ENCODE results near the gene PTPRZ1.

The PTPRZ1 gene

DNA sequence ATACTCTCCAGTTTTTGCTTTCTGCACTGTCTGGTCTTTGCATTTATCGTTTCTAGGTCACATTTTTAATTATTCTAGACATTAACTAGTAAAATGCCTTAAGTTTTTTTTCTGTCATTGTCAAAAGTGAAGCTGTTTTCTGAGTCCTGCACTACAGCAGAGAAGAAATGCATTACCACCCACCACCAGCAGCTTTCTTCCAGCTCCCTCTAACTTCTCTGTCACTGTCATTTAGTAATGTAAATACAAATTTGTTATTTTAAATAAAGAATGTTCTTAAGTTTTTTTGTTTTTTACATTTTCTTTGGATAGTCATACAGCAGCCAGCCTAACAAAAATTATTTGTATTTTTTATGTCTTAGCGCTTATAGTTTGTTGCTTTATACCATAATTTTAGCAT lies 18.8 kb downstream of the PTPRZ1 start:
- no peak for DNase-seq (ENCODE audit: low spot score)

DNA sequence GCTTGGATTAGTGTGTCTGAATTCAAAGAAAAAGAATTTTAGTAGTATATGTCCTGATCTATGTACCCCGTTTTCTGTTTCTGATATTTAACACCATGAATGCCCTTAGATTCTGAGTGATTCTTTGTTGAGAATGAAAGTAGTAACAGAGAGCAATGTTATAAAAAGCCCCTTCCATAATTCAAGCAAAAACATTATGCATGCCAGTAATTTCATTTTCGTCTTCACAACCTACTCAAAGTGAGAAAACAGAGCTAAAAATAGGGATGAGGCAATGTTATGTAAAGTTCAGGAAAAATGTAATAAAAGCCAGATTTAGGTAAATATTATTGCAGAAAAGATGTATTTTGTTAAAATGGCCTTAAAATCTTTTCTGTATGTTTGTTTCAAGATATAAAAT lies 28.1 kb downstream of the PTPRZ1 start:
- no peak for DNase-seq (ENCODE audit: low spot score)

DNA sequence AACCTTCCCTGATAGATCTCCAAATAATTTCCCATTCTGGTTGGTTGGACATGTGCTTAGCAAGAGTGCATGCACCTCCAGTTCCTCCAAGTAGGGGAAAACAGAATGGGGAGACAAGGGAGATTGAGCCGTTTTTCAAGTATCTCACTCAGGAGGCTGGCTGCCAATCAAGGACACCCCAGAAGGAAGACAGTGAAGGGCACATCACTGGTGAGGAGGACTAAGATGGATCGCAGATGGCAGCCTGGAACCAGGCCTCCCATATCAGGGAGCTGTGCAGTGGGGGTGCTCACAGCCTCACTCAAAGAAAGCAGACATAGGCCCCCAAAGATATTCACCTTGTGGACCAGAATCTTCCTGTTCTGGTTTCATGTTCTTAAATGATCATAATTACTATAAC lies 31.2 kb downstream of the PTPRZ1 start:
- no peak for DNase-seq (ENCODE audit: low spot score)

DNA sequence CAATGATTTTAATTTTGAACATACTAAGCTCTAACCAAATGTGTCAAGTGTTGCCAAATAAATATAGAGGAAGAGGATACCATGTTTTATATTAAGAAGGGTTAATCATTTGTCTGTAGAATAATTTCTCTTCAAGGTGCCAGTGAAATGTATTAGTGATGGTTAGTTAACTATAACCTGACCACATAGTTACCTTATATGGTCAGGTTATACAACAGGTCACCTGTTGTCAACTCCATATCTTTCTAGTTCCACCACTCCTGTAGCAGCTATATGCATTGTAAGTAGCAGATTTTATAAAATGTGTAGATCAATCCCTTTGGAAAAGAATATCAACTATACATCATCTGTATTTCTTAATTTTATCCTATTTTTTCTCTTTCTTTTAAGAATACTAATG lies 35.1 kb downstream of the PTPRZ1 start:
- DNase-seq (ENCODE audit: low spot score): no peak

DNA sequence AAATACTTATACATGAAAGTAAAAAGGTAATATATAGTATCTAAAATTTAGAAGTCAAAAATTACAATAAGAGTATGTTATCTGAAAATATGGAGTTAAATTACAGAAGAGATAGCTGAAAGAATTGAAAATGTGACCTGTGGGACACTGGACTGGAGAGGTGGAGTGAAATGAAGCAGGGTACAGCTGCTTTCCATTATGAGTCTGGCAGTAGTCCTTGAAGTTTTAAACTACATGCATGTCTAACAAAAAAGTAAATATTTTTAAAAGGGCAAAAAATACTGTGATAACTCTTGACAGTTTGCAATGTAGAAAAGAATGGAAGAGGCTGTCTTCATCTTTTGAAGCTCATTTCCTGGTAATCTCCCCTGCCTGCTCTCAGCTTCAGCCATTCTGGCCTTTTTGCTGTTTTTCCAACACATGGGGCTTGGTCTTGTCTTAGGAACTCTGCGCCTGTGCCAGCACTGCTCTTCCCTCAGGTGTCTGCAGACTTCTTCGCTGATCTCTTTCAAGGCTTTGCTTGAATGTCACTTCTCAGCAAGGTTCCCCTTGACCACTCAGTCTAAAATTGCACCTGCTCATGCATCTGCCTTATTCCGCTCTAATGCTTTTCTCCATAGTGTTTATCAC lies 36.9 kb downstream of the PTPRZ1 start:
- DNase-seq (ENCODE audit: low spot score): no peak

DNA sequence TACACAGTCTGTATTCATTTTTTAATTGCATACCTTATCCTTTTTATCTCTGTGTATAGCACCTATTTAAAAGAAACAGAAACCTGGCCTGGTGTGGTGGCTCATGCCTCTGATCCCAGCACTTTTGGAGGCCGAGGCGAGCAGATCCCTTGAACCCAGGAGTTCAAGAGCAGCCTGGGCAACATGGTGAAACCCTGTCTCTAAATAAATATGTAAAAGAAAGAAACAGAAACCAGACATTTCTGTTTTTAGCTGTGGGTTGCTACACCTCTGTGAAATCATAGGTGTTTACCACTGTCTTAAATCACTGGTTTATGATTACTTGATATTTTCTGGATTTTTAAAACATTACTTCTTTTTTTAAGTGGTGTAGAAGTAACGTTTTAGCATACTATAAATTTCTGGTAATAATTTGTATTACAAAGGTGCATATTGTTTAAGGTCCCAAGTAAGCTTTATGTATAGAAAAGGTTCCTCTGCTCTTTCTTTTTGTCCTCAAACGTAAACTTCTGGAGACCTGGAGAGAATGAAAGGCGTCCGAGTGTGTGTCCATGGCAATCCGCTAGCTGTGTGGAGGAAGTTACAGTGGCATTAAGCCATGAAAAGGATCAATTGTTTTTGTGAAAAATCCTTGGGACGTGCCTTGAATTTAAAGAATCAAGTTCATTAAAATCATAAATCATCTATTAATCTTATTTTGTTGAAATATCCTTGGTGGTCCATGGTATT lies 41.1 kb downstream of the PTPRZ1 start:
- no peak for DNase-seq (ENCODE audit: low spot score)

DNA sequence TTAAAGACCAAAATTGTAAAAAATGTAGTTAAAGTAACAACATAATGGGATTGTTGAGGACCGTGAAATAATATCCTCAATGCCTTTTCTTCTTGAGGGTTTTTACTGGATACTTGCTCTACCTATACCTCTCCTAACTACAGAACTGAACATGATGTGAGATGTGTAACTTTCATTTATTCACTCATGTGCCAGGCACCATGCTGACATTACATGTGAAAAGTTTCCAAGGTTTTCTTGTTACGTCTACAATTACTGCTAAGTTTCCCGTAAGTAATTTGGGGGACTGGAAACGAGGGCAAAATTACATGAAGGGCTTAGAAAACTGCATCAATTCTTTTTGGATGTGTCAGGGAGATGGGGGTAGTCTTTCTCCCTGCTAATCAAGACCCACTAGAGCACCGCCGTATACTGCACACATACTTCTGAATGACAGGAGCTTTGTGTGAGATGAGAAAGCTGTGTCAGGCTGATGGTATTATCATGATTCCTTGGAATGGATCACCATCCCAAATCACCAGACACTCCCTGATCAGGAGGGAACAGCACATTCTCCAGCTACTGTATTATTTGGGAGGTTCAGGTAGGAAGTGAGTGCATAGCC lies 41.8 kb downstream of the PTPRZ1 start:
- DNase-seq (ENCODE audit: low spot score): no peak

DNA sequence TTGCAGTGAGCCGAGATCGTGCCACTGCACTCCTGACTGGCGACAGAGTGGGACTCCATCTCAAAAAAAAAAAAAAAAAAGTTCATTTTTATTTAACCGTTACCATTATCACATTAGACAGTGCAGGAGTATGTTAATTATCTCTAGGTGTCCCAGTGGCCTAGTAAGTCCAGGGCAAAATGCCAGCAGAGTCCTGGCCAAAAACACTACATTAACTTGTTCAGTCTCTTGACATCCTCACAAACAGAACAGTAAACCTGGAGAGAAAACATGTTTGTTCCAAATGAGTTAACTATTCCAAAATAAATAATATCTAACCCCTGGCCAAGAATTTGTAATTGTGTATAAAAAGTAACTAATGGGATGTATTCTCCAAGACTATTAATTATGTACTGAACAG lies 43.2 kb downstream of the PTPRZ1 start:
- no peak for DNase-seq (ENCODE audit: low spot score)

DNA sequence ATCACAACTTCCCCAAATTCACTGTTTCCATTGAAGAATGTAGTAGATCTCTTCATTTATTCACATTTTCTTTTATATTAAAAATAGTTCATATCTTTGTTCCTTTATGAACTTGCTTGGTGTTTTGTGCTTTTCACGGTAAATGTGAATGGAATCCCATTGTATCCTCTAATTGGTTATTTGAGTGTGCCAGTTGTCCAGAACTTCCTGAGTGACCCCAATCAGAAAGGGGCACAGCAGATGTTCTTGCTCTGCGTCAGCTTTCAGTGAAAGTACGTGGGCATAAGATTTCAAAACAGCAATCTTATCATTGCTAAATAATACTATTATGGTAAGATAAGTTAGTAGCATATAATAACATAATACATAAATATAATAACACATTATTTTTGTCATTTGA lies 47.0 kb downstream of the PTPRZ1 start:
- no peak for DNase-seq (ENCODE audit: low spot score)

DNA sequence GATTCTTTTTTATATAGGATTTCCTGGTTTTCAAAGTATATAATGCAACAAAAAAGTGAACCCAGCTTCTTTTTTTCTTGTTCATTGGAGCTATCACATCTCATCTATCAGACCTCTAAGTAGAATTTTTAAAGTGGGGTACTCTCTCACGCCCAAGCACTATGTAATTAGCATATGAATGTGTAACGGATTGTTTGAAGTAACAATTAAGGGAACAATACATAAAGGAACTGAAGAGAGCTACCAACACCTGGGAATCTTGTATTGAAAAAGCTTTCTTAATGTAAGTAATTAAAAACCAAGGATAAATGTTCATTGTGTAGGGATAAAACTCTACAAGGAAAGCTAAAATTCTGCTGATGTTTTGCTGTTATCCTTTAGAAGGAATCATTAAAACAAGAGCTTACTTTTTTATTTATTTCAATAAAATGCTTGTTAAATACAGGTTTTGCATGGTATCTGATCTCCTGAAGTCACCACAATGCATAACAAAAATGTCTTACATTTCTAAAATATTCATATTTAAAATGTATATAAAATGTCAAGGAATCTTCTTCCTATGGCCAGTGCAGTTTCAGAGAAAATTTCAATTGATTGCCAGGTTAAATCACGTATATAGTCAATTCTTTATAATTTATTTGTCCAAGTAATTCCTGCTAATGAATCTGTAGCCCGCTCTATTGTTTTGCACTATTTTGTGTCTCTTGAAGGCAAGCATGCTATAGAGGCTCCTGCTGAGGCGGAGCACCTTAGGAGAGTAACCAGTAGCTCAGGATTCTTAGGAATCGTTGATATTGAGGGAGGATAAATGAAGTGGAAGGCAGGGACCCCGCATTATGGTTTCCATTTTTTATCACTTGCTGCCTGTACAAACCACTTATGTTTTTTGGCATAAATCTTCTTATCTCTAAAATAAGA lies 51.6 kb downstream of the PTPRZ1 start:
- no peak for DNase-seq (ENCODE audit: low spot score)

DNA sequence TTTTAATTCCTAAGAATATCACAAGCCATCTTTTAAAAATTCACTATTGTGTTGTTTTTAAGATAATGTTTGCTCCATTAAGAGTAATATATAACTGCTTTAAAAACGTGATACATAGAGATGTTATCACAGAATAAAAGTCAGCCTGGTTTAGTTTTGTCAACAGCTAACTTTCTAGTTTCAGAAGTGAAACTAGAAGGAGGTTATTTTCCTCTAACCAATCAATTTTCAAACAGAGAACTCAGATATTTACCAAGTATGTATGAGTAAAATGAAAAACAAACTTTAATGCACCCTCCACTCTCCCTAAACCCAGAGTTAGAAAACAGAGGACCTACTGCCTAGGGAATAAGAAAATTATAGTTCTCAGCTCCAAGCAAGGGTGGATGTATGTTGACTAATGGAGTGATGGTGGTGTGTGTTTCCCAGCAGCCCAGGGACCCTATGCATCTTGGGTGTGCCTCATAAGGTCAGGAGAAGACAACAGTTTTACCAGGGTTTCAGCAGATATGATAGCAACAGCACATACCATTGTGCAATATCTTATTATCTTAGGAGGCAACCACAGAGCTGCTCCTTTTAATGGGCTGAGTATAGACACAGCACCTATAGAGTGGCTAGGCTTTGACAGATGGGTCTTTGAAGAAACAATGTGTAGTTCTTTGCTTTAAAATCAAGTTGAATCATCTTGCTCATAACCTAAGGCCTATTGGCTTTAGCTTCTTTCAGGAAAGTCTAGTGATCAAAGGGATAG lies 58.4 kb downstream of the PTPRZ1 start:
- DNase-seq (ENCODE audit: low spot score): no peak

DNA sequence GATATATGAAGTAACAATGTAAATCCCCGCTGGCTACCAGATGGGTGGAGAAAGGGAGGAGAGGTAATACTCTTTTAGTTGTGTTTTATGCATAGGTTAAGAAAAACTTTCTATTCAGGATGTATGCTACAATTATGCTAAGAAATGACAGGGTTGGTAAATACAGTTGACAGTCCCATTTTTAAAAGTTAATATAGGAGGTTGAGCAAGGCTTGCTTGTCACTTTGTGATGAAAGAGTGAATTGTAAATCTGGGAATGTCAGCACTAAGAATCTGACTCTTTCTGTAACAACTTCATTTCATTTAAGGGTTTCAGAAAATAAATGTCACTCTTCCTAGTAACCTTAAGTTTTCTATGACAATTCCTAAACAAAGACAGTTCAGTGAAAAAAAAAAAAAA lies 59.8 kb downstream of the PTPRZ1 start:
- DNase-seq (ENCODE audit: low spot score): no peak

DNA sequence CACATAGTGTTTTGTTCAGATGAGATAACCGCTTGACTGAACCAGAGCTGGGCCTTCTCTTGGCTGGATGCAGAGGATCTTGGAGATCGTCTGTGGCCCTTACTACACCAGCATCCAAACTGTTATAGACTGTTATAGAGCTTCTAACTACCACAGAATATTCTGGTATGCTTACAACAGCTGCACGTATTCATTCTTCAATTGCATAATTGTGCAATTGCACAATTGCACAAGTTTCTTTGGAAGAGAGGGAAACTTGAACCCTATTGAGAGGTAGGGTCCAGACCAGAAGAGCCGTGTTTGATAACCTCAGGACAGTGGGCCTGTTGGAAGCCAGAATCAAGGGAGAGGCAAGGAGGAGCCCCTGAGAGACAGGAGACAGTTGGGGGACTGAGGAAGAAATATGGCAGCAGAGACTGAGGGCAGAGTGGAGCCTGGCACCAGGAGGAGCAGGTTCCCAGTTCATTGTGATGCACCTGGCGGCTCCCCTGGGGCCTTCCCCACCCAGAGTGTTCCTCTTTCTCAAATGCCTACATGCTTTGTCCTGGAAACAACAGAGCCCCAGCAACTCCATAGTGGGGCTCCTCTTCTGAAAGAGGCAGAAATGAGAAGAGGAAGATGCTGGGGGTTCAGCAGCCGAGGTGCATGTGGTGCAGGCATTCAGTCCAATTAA lies 64.1 kb downstream of the PTPRZ1 start:
- DNase-seq (ENCODE audit: low spot score): no peak

DNA sequence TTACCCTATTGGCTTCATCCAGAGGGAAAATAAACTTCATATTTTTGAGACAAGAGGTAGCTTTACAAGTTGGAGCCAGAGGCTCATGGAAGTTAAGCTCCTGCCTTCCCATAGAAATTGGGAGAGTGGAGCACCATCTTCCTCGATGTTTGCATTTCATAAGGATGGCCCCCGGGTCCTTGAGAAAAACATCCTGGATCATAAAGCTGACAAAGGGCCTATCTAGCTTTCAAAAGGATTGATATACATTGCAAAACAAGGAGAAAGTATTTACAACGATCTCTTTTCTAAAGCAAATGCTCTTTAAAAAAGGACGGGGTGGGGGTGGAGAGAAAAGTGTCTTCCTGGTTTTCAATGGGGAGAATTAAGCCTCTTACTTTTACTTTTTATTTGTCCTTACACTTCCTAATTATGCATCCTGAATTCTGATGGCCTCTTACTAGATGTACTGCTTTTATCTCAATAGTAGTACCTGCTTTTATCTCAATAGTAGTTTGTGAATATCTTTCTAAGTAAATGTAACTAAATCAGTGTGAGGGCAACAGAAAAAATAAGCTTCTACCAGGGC lies 65.6 kb downstream of the PTPRZ1 start:
- DNase-seq (ENCODE audit: low spot score): no peak

DNA sequence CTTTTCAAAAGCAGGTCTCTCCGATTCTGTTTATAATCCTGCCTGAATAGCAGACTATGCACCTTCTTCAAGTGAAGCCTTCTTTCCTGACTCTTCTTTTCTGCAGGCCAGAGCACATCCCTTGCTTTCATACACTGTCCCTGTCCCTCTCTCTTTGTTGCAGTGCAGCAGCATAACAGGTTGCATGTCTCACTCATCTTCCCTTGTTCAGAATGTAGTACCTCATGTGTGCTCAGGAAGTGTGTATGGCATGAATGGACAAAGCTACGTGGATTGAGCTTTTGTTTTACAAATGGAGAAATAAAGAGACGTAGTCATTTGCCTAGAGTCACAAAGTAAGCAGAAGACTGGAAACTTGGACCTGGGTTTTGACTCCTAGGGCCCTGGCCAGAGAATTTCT lies 68.0 kb downstream of the PTPRZ1 start:
- no peak for DNase-seq (ENCODE audit: low spot score)

DNA sequence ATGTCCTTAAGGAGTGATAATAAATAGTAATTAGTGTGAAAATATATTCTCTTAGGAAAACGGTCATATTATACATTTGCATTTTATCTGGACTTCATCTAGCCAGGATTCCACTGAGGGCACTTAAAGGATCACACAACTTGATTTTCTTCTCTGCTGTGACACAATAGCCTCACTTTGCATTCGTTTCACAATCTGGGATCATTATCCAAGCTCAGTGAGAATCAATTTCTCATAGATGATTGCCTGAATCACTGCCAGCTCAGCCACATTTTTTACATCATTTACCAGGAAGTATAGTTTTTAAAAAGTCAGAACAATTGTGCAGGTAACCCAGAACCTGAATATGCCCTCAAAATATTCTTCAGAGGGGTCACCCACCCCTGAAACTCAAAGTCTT lies 68.9 kb downstream of the PTPRZ1 start:
- no peak for DNase-seq (ENCODE audit: low spot score)

DNA sequence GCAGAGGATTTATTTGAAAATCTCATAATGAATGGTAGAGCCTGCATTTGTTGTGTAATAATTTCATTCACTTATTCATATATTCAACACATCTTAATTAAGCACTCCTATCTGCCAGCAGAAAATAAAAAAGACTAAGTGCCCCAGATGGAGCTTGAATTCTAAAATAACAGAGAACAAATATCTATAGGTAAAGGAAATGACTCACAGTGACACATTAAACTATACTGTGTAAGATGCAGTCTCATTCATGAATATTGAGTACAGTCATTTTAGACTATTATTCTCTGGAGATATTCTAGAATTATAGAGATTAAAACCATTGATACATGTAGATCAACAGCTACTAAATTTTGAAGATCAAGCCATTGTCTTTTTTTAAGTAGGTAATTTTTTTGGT lies 72.1 kb downstream of the PTPRZ1 start:
- no peak for DNase-seq (ENCODE audit: low spot score)

DNA sequence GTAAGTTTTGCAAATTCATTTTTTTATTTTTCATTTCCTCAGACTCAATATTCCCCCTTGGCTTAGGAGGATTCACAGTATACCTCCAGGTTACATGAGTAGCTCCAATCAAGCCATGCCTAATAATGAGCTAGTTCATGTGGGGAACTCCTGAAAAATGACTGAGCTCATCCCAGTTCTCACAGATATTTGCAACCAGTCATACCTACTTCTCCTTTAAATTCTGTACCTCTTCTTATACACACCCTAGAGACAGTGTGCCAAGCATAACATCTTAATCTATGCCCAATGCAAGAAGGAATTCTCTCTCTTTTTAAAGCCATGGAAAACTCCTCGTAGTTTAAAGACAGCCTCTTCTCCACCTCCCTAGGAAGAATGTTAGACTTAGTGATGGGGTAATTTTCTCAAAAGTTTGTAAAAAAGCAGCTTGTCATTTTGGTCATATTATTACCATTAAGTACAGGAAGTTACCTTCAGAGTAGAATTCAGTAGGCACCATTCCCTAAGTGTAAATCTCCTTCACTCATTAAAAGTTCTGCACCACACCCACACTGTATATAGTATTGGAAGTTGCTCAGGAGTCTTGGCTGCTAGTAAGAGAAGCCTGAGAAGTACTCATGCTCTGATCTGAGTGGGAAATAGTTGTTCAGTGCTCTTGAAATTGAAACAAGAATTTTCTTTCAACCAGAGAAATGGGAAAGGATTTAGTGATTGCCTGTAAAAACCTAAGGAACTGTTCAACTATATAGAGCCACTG lies 72.7 kb downstream of the PTPRZ1 start:
- DNase-seq (ENCODE audit: low spot score): no peak

DNA sequence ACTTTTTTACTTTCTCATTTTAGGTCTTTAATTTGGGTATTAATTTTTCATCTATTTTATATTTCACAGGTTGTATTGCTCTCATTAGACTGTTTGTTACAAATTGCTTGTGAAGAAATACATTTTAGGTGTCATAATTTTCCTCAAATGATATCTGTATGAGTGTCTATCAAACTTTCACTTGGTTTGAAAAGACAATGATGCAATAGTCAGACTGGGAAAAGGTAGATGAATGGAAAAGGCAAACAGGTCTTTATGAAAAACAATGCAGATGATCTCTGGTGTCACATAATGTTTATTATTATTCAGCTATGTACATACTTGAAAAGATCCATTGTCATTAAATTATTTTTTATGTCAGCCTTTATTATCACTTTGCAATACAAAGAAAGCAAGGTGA lies 80.2 kb downstream of the PTPRZ1 start:
- no peak for DNase-seq (ENCODE audit: low spot score)

DNA sequence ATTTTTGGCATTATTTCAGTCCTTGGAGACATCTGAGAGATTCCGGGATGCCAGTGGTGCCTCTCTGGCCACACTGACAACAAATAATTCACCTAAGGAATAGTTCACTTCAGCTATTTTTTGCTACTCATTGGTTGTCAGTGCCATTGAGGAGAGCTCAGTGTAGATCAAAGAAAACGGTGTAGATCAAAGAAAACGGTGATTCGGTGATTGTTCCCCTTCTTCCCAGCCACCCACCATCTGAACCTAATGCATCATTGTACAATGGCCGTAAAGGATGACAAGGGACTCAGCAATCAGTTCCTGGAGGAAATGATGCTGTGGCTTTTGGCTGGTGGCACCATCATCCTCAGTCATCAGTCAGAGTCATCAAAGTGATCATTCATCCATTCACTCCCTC lies 80.6 kb downstream of the PTPRZ1 start:
- DNase-seq (ENCODE audit: low spot score): no peak
